H1 (cell line): ENCODE results near the gene POFUT2. TPM values are rescaled to one million over a fixed set of nuclear protein-coding genes. Genes with fewer than 3 reads are reported as not detected.

Source experiments
- CTCF ChIA-PET: fragments of 300-600 bp; sonication (Branson Sonifier 250); formaldehyde crosslinking; loops from one replicate; lab custom pipeline; 2021; ENCODE audit not compliant: partially characterized antibody; lab: Charles Lee
- POLR2A ChIA-PET: fragments of 300-600 bp; sonication (Branson Sonifier 250); formaldehyde crosslinking; loops from one replicate; lab custom pipeline; 2021; ENCODE audit warnings: inconsistent platforms; ENCODE audit not compliant: partially characterized antibody; lab: Charles Lee
- DNase-seq, 2 experiments: peaks; one replicate each; pipeline versions ENCODE4 v3.0.0 to v3.0.0-alpha.2; 2010 to 2022; ENCODE audit warnings: low spot score in 2 of 2, low read depth in 1 of 2, mixed read lengths in 1 of 2
- FAIRE-seq: peaks from 2 replicates; lab custom pipeline; 2011; peaks lifted over from hg19 to GRCh38; lab: Jason Lieb, UNC
- H2AFZ ChIP-seq: 2 replicates; pipeline ENCODE4 v1.8.1; 2012; ENCODE audit warnings: low read length, inconsistent platforms
- H2AK5ac ChIP-seq: 2 replicates; pipeline ENCODE4 v1.6.1; 2013; ENCODE audit warnings: low read depth, low read length
- H2BK120ac ChIP-seq: replicated peaks from 2 replicates; pipeline ENCODE3; 2013; ENCODE audit warnings: low read depth, low read length, inconsistent platforms
- H2BK12ac ChIP-seq: 2 replicates; pipeline ENCODE4 v1.6.1; 2013; ENCODE audit warnings: low read depth, low read length
- H2BK15ac ChIP-seq: 2 replicates; pipeline ENCODE4 v1.6.1; 2013; ENCODE audit warnings: low read length
- H2BK20ac ChIP-seq: 2 replicates; pipeline ENCODE4 v1.6.1; 2013; ENCODE audit warnings: low read length
- H2BK5ac ChIP-seq: 2 replicates; pipeline ENCODE4 v1.6.1; 2013; ENCODE audit warnings: low read depth, low read length
- H3K14ac ChIP-seq: 2 replicates; pipeline ENCODE4 v1.6.1; 2013; ENCODE audit warnings: inconsistent platforms; ENCODE audit not compliant: insufficient read length
- H3K18ac ChIP-seq: 2 replicates; pipeline ENCODE4 v1.6.1; 2013; ENCODE audit warnings: low read length; ENCODE audit errors: extremely low read depth
- H3K23ac ChIP-seq: 2 replicates; pipeline ENCODE4 v1.6.1; 2013; ENCODE audit warnings: inconsistent platforms; ENCODE audit not compliant: insufficient read length
- H3K23me2 ChIP-seq: 2 replicates; pipeline ENCODE4 v1.6.1; 2013; ENCODE audit warnings: low read depth, low read length
- H3K27ac ChIP-seq: 2 replicates; pipeline ENCODE4 v1.6.1; 2011; ENCODE audit warnings: low read depth, low read length, inconsistent platforms
- H3K27me3 ChIP-seq, 4 experiments: replicated peaks in 1 of 4; 1 replicate in 1 of 4; 2 replicates in 3 of 4; pipeline versions ENCODE4 v1.6.1 to v1.8.1; 2011 to 2013; ENCODE audit warnings: low read length in 3 of 4, mild to moderate bottlenecking in 3 of 4, inconsistent platforms in 2 of 4, mixed read lengths in 2 of 4, moderate library complexity in 1 of 4; ENCODE audit not compliant: control insufficient read depth in 3 of 4, insufficient read depth in 3 of 4; ENCODE audit errors: extremely low read depth in 1 of 4
- H3K36me3 ChIP-seq, 4 experiments: 2 replicates each; pipeline versions ENCODE4 v1.6.1 to v1.8.1; 2011 to 2013; ENCODE audit warnings: mild to moderate bottlenecking in 4 of 4, low read length in 3 of 4, moderate library complexity in 2 of 4, control low read depth in 1 of 4, inconsistent platforms in 1 of 4; ENCODE audit not compliant: insufficient read depth in 4 of 4, control insufficient read depth in 2 of 4
- H3K4ac ChIP-seq: replicated peaks from 2 replicates; pipeline ENCODE3; 2013; ENCODE audit warnings: low read length, low read depth, mixed read lengths, inconsistent platforms; ENCODE audit not compliant: insufficient read length
- H3K4me1 ChIP-seq, 4 experiments: replicated peaks in 1 of 4; 1 replicate in 1 of 4; 2 replicates in 3 of 4; pipeline versions ENCODE4 v1.6.1 to v1.8.1; 2011 to 2013; ENCODE audit warnings: low read length in 3 of 4, inconsistent platforms in 2 of 4, mixed read lengths in 1 of 4; ENCODE audit not compliant: insufficient read depth in 4 of 4, control insufficient read depth in 3 of 4
- H3K4me2 ChIP-seq, 2 experiments: 2 replicates each; pipeline versions ENCODE4 v1.6.1 to v1.8.1; 2011 to 2013; ENCODE audit warnings: low read depth in 2 of 2, low read length in 2 of 2, control low read depth in 1 of 2, inconsistent platforms in 1 of 2, mild to moderate bottlenecking in 1 of 2; ENCODE audit not compliant: insufficient read depth in 1 of 2
- H3K4me3 ChIP-seq, 4 experiments: fragments of 200-600, 300-600 bp in 1 of 4; sonication (generic), shearing (Covaris generic), sonication (Bioruptor Twin) in 1 of 4; 2 replicates each; pipeline versions ENCODE4 v1.5.1 to v1.8.1; 2011 to 2016; ENCODE audit warnings: low read length in 4 of 4, low read depth in 3 of 4, control low read depth in 2 of 4, inconsistent platforms in 2 of 4, mild to moderate bottlenecking in 2 of 4, mixed read lengths in 1 of 4, moderate library complexity in 1 of 4; ENCODE audit not compliant: insufficient read depth in 2 of 4; ENCODE audit errors: extremely low read depth in 1 of 4
- H3K56ac ChIP-seq: replicated peaks from 2 replicates; pipeline ENCODE3; 2013; ENCODE audit warnings: low read depth, mild to moderate bottlenecking, mixed read lengths, low read length, inconsistent platforms; ENCODE audit not compliant: insufficient read length
- H3K79me1 ChIP-seq: 2 replicates; pipeline ENCODE4 v1.6.1; 2013; ENCODE audit warnings: low read depth, low read length, control low read depth
- H3K79me2 ChIP-seq, 2 experiments: 2 replicates each; pipeline versions ENCODE4 v1.6.1 to v1.8.1; 2012 to 2013; ENCODE audit warnings: low read length in 2 of 2, mild to moderate bottlenecking in 2 of 2, inconsistent platforms in 1 of 2; ENCODE audit not compliant: insufficient read depth in 2 of 2, control insufficient read depth in 1 of 2
- H3K9ac ChIP-seq, 4 experiments: replicated peaks in 1 of 4; 1 replicate in 1 of 4; 2 replicates in 3 of 4; pipeline versions ENCODE4 v1.6.1 to v1.8.1; 2011 to 2013; ENCODE audit warnings: low read depth in 3 of 4, low read length in 3 of 4, control low read depth in 2 of 4, mild to moderate bottlenecking in 2 of 4, moderate library complexity in 2 of 4, inconsistent platforms in 1 of 4; ENCODE audit errors: extremely low read depth in 1 of 4
- H3K9me3 ChIP-seq, 2 experiments: 2 replicates each; pipeline versions ENCODE4 v1.6.1 to v1.8.1; 2012 to 2013; ENCODE audit warnings: mild to moderate bottlenecking in 2 of 2, moderate library complexity in 2 of 2, control low read depth in 1 of 2, inconsistent platforms in 1 of 2, low read depth in 1 of 2, low read length in 1 of 2, mixed read lengths in 1 of 2; ENCODE audit not compliant: insufficient read depth in 2 of 2
- H4K20me1 ChIP-seq, 2 experiments: replicated peaks in 1 of 2; 2 replicates each; pipeline versions ENCODE3 to v1.8.1; 2011 to 2013; ENCODE audit warnings: inconsistent platforms in 2 of 2, low read length in 2 of 2, mild to moderate bottlenecking in 1 of 2; ENCODE audit not compliant: insufficient read depth in 2 of 2, control insufficient read depth in 1 of 2
- H4K5ac ChIP-seq: 2 replicates; pipeline ENCODE4 v1.6.1; 2013; ENCODE audit warnings: low read length, low read depth, mixed read lengths, inconsistent platforms; ENCODE audit not compliant: insufficient read length
- H4K8ac ChIP-seq: 2 replicates; pipeline ENCODE4 v1.8.0; 2013; ENCODE audit warnings: mild to moderate bottlenecking, moderate library complexity, low read length, inconsistent platforms; ENCODE audit not compliant: insufficient read depth; ENCODE audit errors: extremely low read depth
- H4K91ac ChIP-seq: replicated peaks from 2 replicates; pipeline ENCODE3; 2013; ENCODE audit warnings: low read length, mixed read lengths, inconsistent platforms; ENCODE audit not compliant: insufficient read length
- CBX5 ChIP-seq: fragments of 300-800, 300-1000 bp; sonication (generic); IDR thresholded peaks from 2 replicates; pipeline ENCODE4 v1.7.1; 2016; ENCODE audit warnings: antibody characterized with exemption, low read length, low read depth
- CHD1 ChIP-seq: IDR thresholded peaks from 2 replicates; pipeline ENCODE4 v1.6.1; 2012; ENCODE audit warnings: low read depth, low read length, improper control_type of control experiment
- CREB1 ChIP-seq: IDR thresholded peaks from 2 replicates; pipeline ENCODE4 v1.6.1; 2012; ENCODE audit warnings: inconsistent platforms
- CTBP2 ChIP-seq: IDR thresholded peaks from 2 replicates; pipeline ENCODE4 v1.7.0; 2011; ENCODE audit warnings: borderline replicate concordance, mild to moderate bottlenecking, moderate library complexity, mixed read lengths, low read length; ENCODE audit not compliant: insufficient read depth, insufficient read length
- HDAC6 ChIP-seq: IDR thresholded peaks from one replicate; pipeline ENCODE4 v1.7.1; 2012; ENCODE audit warnings: low read depth, mild to moderate bottlenecking, inconsistent platforms, low read length, moderate library complexity
- JUND ChIP-seq: IDR thresholded peaks from 2 replicates; pipeline ENCODE4 v1.6.1; 2011; ENCODE audit warnings: mild to moderate bottlenecking, improper control_type of control experiment, low read length
- KDM5A ChIP-seq: fragments of 200-600 bp; IDR thresholded peaks from 2 replicates; pipeline ENCODE4 v1.7.1; 2012; ENCODE audit warnings: mild to moderate bottlenecking, low read length, inconsistent platforms, mixed read lengths
- NRF1 ChIP-seq: IDR thresholded peaks from 2 replicates; pipeline ENCODE4 v1.6.1; 2011; ENCODE audit warnings: mild to moderate bottlenecking, low read depth, low read length, improper control_type of control experiment
- POLR2A ChIP-seq, 2 experiments: IDR thresholded peaks; 1 replicate in 1 of 2; 2 replicates in 1 of 2; pipeline ENCODE4 v1.6.1; 2011; ENCODE audit warnings: low read depth in 2 of 2, low read length in 2 of 2, mild to moderate bottlenecking in 2 of 2; ENCODE audit errors: control extremely low read depth in 1 of 2
- SAP30 ChIP-seq: fragments of 300-600 bp; sonication (generic); IDR thresholded peaks from 2 replicates; pipeline ENCODE4 v1.7.1; 2012; ENCODE audit warnings: low read length, moderate library complexity, mild to moderate bottlenecking, inconsistent platforms; ENCODE audit not compliant: insufficient read depth, insufficient replicate concordance
- SRF ChIP-seq: IDR thresholded peaks from 2 replicates; pipeline ENCODE4 v1.6.1; 2011; ENCODE audit warnings: mild to moderate bottlenecking, low read depth, low read length, moderate library complexity
- TAF1 ChIP-seq: IDR thresholded peaks from 2 replicates; pipeline ENCODE4 v1.6.1; 2011; ENCODE audit warnings: mild to moderate bottlenecking, low read depth, low read length
- TBP ChIP-seq: IDR thresholded peaks from 2 replicates; pipeline ENCODE4 v1.6.1; 2011; ENCODE audit warnings: low read depth, low read length, improper control_type of control experiment
- YY1 ChIP-seq: IDR thresholded peaks from 2 replicates; pipeline ENCODE4 v1.6.1; 2011; ENCODE audit warnings: low read depth, mild to moderate bottlenecking, low read length
- WGBS, 2 experiments: shearing (Covaris generic) in 1 of 2; methylation state at CpG; one replicate each; pipeline versions ENCODE4 v1.1.6 to v1.1.7; 2013 to 2015; ENCODE audit warnings: low lambda C conversion rate in 2 of 2, mixed read lengths in 2 of 2, inconsistent platforms in 1 of 2, low coverage in 1 of 2, missing lambda C conversion rate in 1 of 2; ENCODE audit not compliant: insufficient replicate concordance in 2 of 2, insufficient coverage in 1 of 2, insufficient read length in 1 of 2; ENCODE audit errors: extremely low coverage in 1 of 2, missing lambda C conversion rate in 1 of 2; 5-methylcytosine and 5-hydroxymethylcytosine counted together
- polyA plus RNA-seq, 7 experiments: library from polyadenylated mRNA; depleted of rRNA in 3 of 7; stranded (reverse) in 5 of 7; unstranded in 2 of 7; fragments of >200 nt in 5 of 7; fragments of 200-250 nt in 2 of 7; gene quantifications; 1 replicate in 5 of 7; 2 replicates in 1 of 7; 4 replicates in 1 of 7; pipeline versions ENCODE4 v1.2.1 to v1.2.3, GENCODE V29; 2011 to 2013; ENCODE audit warnings: missing spikeins in 2 of 7, mixed read lengths in 2 of 7
- total RNA-seq: library from RNA; stranded (reverse); fragmentation: NEBNext Ultra II Directional; extraction: Animal tissue kit (Norgen Biotek cat#: 25700); gene quantifications from 2 replicates; pipeline ENCODE4 v1.2.1, GENCODE V29; 2021
- TF ChIP-seq, protein P1 (sequence below): IDR thresholded peaks from 2 replicates; pipeline ENCODE4 v1.6.1; 2012; ENCODE audit warnings: inconsistent platforms

POFUT2 gene
- total and polyA plus RNA-seq, 2 of the 8 experiments (the other 6 are each of a cell fraction or from before 2014, with no cell fraction given) = 13.7 to 32.1 TPM

GRCh38 chr21:45234127-45234526 is 53.6 kb downstream of the POFUT2 start:
- FAIRE-seq = no peak
- 94% methylated on average over 28 of the region's 28 CpGs; no CpG with 5 or more reads in 1 of the 2 experiments for WGBS, 2 experiments
- Histone ChIP-seq H2BK5ac (no peak overlapping the region), H2BK20ac (no peak overlapping the region), H4K20me1 (no peaks in the 10 kb centered on the region), H3K36me3 (no peaks in the 10 kb centered on the region), H2AFZ (no peak overlapping the region), H2AK5ac (no peak overlapping the region), H3K4me1 (no peaks in the 10 kb centered on the region), H3K79me2 (no peaks in the 10 kb centered on the region), H4K91ac (no peak overlapping the region), H3K79me1 (no peaks in the 10 kb centered on the region), H3K27ac (no peak overlapping the region), H3K14ac (no peak overlapping the region), H3K9me3 (0 out of 4 replicates have a peak, but pooled peaks cover 3 to 4% of the 10 kb centered on the region in 2 experiments), H3K18ac (no peak overlapping the region), H2BK12ac (no peak overlapping the region), H3K4me3 (no peak overlapping the region), H3K56ac (no peak overlapping the region), H3K23me2 (no peaks in the 10 kb centered on the region), H3K4me2 (no peak overlapping the region), H4K5ac (no peak overlapping the region), H3K9ac (no peak overlapping the region), H4K8ac (no peak overlapping the region; the same call in 1 of the 2 replicates), H2BK120ac (no peak overlapping the region), H3K27me3 (no peaks in the 10 kb centered on the region), H3K4ac (no peak overlapping the region), H3K23ac (no peak overlapping the region), H2BK15ac (no peak overlapping the region)
- CTCF ChIA-PET = interaction anchor here (1.0 to 1.8 kb wide), 6 partner anchors 11 to 97 kb away, joined by 3 to 11 read pairs (median 4); no protein-coding TSS in a partner anchor
- no peak for TF ChIP-seq CHD1
- no peak for TF ChIP-seq TAF1
- TF ChIP-seq TBP = no peak
- TF ChIP-seq YY1 = no peak
- no peak for TF ChIP-seq SRF
- TF ChIP-seq KDM5A = no peak
- TF ChIP-seq, protein P1, sequence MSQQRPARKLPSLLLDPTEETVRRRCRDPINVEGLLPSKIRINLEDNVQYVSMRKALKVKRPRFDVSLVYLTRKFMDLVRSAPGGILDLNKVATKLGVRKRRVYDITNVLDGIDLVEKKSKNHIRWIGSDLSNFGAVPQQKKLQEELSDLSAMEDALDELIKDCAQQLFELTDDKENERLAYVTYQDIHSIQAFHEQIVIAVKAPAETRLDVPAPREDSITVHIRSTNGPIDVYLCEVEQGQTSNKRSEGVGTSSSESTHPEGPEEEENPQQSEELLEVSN = no peak
- no peak for TF ChIP-seq POLR2A (IDR thresholded peaks at IDR 0.05; ENCODE audit: control extremely low read depth in 1 of 2, low read depth in 2 of 2, low read length in 2 of 2)
- no peak for TF ChIP-seq CTBP2
- TF ChIP-seq NRF1 = no peak
- no peak for TF ChIP-seq CBX5
- no peak for TF ChIP-seq SAP30
- no peak for TF ChIP-seq CREB1
- no peak for TF ChIP-seq HDAC6
- no peak for TF ChIP-seq JUND
- DNase-seq = no peak
- POLR2A ChIA-PET = no interaction called here
